ENCODE data around the gene KCNAB2. TPM values are rescaled to one million over a fixed set of nuclear protein-coding genes. Genes with fewer than 3 reads are reported as not detected.

Gene KCNAB2
- polyA plus RNA-seq, 1 of the 3 experiments (the other 2 are of a cell fraction), result 7.6 TPM

- no peak overlapping the region for H3K9ac ChIP-seq
- TF ChIP-seq SMC3 (IDR thresholded peaks at IDR 0.05; ENCODE audit: low read depth, low read length), result no peak
- TF ChIP-seq, protein P1, sequence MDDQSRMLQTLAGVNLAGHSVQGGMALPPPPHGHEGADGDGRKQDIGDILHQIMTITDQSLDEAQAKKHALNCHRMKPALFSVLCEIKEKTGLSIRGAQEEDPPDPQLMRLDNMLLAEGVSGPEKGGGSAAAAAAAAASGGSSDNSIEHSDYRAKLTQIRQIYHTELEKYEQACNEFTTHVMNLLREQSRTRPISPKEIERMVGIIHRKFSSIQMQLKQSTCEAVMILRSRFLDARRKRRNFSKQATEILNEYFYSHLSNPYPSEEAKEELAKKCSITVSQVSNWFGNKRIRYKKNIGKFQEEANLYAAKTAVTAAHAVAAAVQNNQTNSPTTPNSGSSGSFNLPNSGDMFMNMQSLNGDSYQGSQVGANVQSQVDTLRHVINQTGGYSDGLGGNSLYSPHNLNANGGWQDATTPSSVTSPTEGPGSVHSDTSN (IDR thresholded peaks at IDR 0.05), result no peak
- TF ChIP-seq SIN3A (IDR thresholded peaks at IDR 0.05; ENCODE audit: borderline replicate concordance, low read depth, low read length), result no peak
- TF ChIP-seq USF2 (IDR thresholded peaks at IDR 0.05; ENCODE audit: borderline replicate concordance, low read depth, low read length), result no peak
- no peak for TF ChIP-seq GABPA (IDR thresholded peaks at IDR 0.05; ENCODE audit: low read depth)
- TF ChIP-seq CHD2 (IDR thresholded peaks at IDR 0.05; ENCODE audit: low read length, partially characterized antibody), result no peak
- no peak for TF ChIP-seq GATA2 (CRISPR knock-in tag; IDR thresholded peaks at IDR 0.05)
- TF ChIP-seq ELF1 (IDR thresholded peaks at IDR 0.05), result no peak
- no peak for TF ChIP-seq TEAD4 (IDR thresholded peaks at IDR 0.05; ENCODE audit: borderline replicate concordance, insufficient read depth)
- TF ChIP-seq NFIC (IDR thresholded peaks at IDR 0.05; ENCODE audit: borderline replicate concordance), result no peak
- no peak for TF ChIP-seq EZH2phosphoT487 (IDR thresholded peaks at IDR 0.05; ENCODE audit: borderline replicate concordance, low read depth)
- TF ChIP-seq, protein P2, sequence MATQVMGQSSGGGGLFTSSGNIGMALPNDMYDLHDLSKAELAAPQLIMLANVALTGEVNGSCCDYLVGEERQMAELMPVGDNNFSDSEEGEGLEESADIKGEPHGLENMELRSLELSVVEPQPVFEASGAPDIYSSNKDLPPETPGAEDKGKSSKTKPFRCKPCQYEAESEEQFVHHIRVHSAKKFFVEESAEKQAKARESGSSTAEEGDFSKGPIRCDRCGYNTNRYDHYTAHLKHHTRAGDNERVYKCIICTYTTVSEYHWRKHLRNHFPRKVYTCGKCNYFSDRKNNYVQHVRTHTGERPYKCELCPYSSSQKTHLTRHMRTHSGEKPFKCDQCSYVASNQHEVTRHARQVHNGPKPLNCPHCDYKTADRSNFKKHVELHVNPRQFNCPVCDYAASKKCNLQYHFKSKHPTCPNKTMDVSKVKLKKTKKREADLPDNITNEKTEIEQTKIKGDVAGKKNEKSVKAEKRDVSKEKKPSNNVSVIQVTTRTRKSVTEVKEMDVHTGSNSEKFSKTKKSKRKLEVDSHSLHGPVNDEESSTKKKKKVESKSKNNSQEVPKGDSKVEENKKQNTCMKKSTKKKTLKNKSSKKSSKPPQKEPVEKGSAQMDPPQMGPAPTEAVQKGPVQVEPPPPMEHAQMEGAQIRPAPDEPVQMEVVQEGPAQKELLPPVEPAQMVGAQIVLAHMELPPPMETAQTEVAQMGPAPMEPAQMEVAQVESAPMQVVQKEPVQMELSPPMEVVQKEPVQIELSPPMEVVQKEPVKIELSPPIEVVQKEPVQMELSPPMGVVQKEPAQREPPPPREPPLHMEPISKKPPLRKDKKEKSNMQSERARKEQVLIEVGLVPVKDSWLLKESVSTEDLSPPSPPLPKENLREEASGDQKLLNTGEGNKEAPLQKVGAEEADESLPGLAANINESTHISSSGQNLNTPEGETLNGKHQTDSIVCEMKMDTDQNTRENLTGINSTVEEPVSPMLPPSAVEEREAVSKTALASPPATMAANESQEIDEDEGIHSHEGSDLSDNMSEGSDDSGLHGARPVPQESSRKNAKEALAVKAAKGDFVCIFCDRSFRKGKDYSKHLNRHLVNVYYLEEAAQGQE (IDR thresholded peaks at IDR 0.05; ENCODE audit: low read depth, low read length), result no peak
- H3K4me2 ChIP-seq, result no peak overlapping the region
- H2AFZ ChIP-seq (ENCODE audit: low read depth), result no peak overlapping the region
- no peaks in the 10 kb centered on the region for H3F3A ChIP-seq (replicated peaks; ENCODE audit: insufficient read depth)
- ChIA-PET CTCF (interaction anchor here (1.2 to 1.7 kb wide), 3 partner anchors 14 to 104 kb away, joined by 3 to 4 read pairs (median 3); no protein-coding TSS in a partner anchor), POLR2A (no interaction called here)
- WGBS (ENCODE audit: low lambda C conversion rate), result no CpG with 5 or more reads among the region's 8 CpGs
- H3K27me3 ChIP-seq (ENCODE audit: insufficient read depth), result no peaks in the 10 kb centered on the region
- DNase-seq, result peak; percentile 55
- H3K9me3 ChIP-seq, result no peaks in the 10 kb centered on the region
- H4K20me1 ChIP-seq (ENCODE audit: insufficient read depth), result no peaks in the 10 kb centered on the region
- no peaks in the 10 kb centered on the region for H3K36me3 ChIP-seq (replicated peaks in 1 of 2; ENCODE audit: control insufficient read depth in 1 of 2, insufficient read depth in 2 of 2, low read length in 1 of 2)
- no peaks in the 10 kb centered on the region for H3K79me2 ChIP-seq (ENCODE audit: insufficient read depth)
- peaks cover 0 to 38% of the 10 kb centered on the region in 2 experiments; a peak in 1 of 4 replicates for H3K4me1 ChIP-seq (ENCODE audit: control insufficient read depth in 1 of 2, insufficient read depth in 2 of 2, low read depth in 1 of 2, low read length in 1 of 2)
- H3K4me3 ChIP-seq (ENCODE audit: low read depth in 2 of 2, low read length in 1 of 2), result no peak overlapping the region
- no peak overlapping the region for H3K27ac ChIP-seq (ENCODE audit: low read depth in 2 of 2, low read length in 1 of 2)
- H3K9me2 ChIP-seq, result no peaks in the 10 kb centered on the region
These were observed 21.0 kb downstream of the KCNAB2 start for GRCh38 chr1:6066680-6067079.
